Left ventricle myocardium inferior (tissue), 1 donor: ENCODE results near the gene RNGTT. TPM values are rescaled to one million over a fixed set of nuclear protein-coding genes. Genes with fewer than 3 reads are reported as not detected.

Source experiments
- DNase-seq: peaks from one replicate; pipeline ENCODE4 v3.0.0-alpha.2; 2020
- H3K27ac ChIP-seq: fragments of 200-600 bp; replicated peaks from 2 replicates; pipeline ENCODE4 v1.8.0; 2021
- H3K27me3 ChIP-seq: fragments of 200-600 bp; 2 replicates; pipeline ENCODE4 v1.8.0; 2021; ENCODE audit warnings: low read depth
- H3K36me3 ChIP-seq: fragments of 200-600 bp; 2 replicates; pipeline ENCODE4 v1.8.0; 2021
- H3K4me1 ChIP-seq: fragments of 200-600 bp; 2 replicates; pipeline ENCODE4 v1.8.0; 2021
- H3K4me3 ChIP-seq: fragments of 200-600 bp; 2 replicates; pipeline ENCODE4 v1.8.0; 2021; ENCODE audit warnings: mild to moderate bottlenecking, moderate library complexity
- H3K9me3 ChIP-seq: fragments of 200-600 bp; replicated peaks from 2 replicates; pipeline ENCODE4 v1.8.0; 2021
- CTCF ChIP-seq: fragments of 200-600 bp; IDR thresholded peaks from 2 replicates; pipeline ENCODE4 v1.8.0; 2021; ENCODE audit warnings: antibody characterized with exemption, mild to moderate bottlenecking, borderline replicate concordance
- intact Hi-C: fragments of 100-400 bp; cut with micrococcal nuclease; formaldehyde crosslinking; loops from one replicate; pipeline ENCODE4 v1.11.0; 2022
- total RNA-seq: library from RNA; stranded (reverse); fragmentation: NEBNext Ultra II Directional; extraction: Animal tissue kit (Norgen Biotek cat#: 25700); gene quantifications from one replicate; pipeline ENCODE4 v1.2.1, GENCODE V29; 2021
- donor health status: DM: no; HTN: yes; CAD: no; lungs with severe emphysema.

The RNGTT gene
- total RNA-seq, 1 donor from 2014 or later: 9.1 TPM

GRCh38 chr6:88825856-88826255 is 137.6 kb downstream of the RNGTT start:
- DNase-seq: no peak
- Histone ChIP-seq H3K27ac (no peak overlapping the region), H3K27me3 (no peaks in the 10 kb centered on the region), H3K4me3 (no peak overlapping the region), H3K36me3 (peaks cover 7% of the 10 kb centered on the region), H3K4me1 (no peaks in the 10 kb centered on the region), H3K9me3 (peaks cover 7% of the 10 kb centered on the region)
- no peak for TF ChIP-seq CTCF
- intact Hi-C loops: no loop called here

DNA sequence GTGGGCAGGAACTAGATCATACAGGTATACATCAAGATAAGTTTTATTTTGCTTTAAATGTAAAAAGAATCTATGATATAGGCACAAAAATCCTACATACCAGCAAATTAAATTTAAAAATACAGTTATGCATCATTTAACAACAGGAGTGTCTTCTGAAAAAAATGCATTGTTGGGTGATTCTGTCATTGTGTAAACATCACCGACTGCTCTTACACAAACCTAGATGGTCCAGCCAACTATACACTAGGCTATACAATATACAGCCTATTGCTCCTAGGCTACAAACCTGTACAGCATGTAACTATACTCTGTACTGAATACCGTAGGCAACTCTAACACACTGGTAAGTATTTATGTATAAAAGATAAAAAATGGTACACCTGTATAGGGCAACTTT is 139.4 kb downstream of the RNGTT start:
- no peak for TF ChIP-seq CTCF
- no peaks in the 10 kb centered on the region for H3K4me1 ChIP-seq
- intact Hi-C loops: no loop called here
- H3K36me3 ChIP-seq: peaks cover 7% of the 10 kb centered on the region
- no peak for DNase-seq
- H3K9me3 ChIP-seq: no peaks in the 10 kb centered on the region
- no peaks in the 10 kb centered on the region for H3K27me3 ChIP-seq
- H3K4me3 ChIP-seq: no peak overlapping the region
- H3K27ac ChIP-seq: no peak overlapping the region

DNA sequence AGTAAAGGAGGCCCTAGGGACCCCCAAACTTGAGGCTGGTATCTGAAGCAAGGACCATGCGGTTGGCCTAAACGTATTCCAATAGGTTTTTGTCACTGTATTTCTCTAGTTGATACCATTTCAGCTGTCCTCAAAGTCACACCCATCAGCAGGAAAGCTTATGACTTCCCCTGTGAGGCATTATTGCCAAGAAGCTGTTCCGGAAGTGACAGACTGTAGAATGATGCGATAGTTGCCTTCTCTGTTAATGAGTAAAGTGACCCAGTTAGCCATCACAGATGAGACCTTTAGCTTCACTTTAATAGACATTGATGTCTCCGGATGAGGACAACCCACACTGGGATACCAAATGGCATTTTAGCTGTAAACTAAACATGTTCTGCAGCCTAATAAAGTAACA is 147.9 kb downstream of the RNGTT start:
- DNase-seq: no peak
- Histone ChIP-seq H3K9me3 (no peaks in the 10 kb centered on the region), H3K4me1 (peaks cover 13% of the 10 kb centered on the region), H3K27me3 (no peaks in the 10 kb centered on the region), H3K36me3 (no peaks in the 10 kb centered on the region), H3K27ac (no peak overlapping the region), H3K4me3 (no peak overlapping the region)
- intact Hi-C loops: no loop called here
- no peak for TF ChIP-seq CTCF

DNA sequence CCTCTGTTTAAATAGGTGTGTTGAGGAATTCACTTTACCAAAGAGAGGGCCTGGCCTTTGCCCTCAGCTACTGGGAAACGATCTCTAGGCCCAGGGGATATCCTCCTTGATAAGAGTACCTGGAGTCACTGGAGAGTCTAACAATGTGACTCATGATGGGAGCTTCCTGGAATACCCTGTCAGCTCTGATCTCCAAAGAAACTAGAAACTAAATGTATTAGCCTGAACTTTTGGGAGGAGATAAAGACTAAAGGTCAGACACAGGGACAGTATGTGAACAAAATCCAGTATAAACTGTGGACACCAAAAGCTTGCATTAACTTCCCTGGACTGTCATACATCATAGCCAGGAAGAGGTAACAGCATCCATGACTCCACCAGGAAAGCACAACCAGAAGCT is 148.5 kb downstream of the RNGTT start:
- TF ChIP-seq CTCF: no peak
- Histone ChIP-seq H3K4me3 (no peak overlapping the region), H3K27me3 (no peaks in the 10 kb centered on the region), H3K9me3 (no peaks in the 10 kb centered on the region), H3K4me1 (peaks cover 13% of the 10 kb centered on the region), H3K36me3 (no peaks in the 10 kb centered on the region), H3K27ac (no peak overlapping the region)
- DNase-seq: no peak
- intact Hi-C loops: no loop called here

GRCh38 chr6:88813045-88813444 is 150.4 kb downstream of the RNGTT start:
- no peak for DNase-seq
- H3K27me3 ChIP-seq: no peaks in the 10 kb centered on the region
- no peak overlapping the region for H3K4me3 ChIP-seq
- intact Hi-C loops: no loop called here
- H3K27ac ChIP-seq: no peak overlapping the region
- TF ChIP-seq CTCF: no peak
- no peaks in the 10 kb centered on the region for H3K36me3 ChIP-seq
- peaks cover 13% of the 10 kb centered on the region for H3K4me1 ChIP-seq
- H3K9me3 ChIP-seq: no peaks in the 10 kb centered on the region

DNA sequence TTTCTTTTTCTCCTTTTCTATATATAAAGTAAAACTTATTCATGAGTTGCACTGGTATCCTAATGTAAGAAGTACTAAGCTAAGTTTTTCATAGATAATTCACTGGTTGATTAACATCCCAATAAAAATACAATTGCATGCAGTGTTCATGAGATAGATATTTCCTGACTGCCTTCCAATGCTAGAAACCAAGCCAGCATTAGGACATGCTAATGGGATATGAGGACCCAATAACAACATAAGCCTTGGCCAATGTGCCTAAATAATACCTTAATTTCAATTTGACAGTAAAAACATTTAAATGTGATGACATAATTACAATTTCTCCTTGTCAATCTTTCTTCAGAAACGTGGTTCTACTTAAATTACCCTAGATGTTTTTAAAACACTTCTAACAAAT is 152.7 kb downstream of the RNGTT start:
- Histone ChIP-seq H3K4me3 (no peak overlapping the region), H3K36me3 (no peaks in the 10 kb centered on the region), H3K27me3 (no peaks in the 10 kb centered on the region), H3K27ac (no peak overlapping the region), H3K4me1 (peaks cover 12% of the 10 kb centered on the region), H3K9me3 (peaks cover 13% of the 10 kb centered on the region)
- intact Hi-C loops: no loop called here
- DNase-seq: no peak
- TF ChIP-seq CTCF: no peak
